ENCODE measurements around the gene SLC35F3.

The SLC35F3 gene

DNA sequence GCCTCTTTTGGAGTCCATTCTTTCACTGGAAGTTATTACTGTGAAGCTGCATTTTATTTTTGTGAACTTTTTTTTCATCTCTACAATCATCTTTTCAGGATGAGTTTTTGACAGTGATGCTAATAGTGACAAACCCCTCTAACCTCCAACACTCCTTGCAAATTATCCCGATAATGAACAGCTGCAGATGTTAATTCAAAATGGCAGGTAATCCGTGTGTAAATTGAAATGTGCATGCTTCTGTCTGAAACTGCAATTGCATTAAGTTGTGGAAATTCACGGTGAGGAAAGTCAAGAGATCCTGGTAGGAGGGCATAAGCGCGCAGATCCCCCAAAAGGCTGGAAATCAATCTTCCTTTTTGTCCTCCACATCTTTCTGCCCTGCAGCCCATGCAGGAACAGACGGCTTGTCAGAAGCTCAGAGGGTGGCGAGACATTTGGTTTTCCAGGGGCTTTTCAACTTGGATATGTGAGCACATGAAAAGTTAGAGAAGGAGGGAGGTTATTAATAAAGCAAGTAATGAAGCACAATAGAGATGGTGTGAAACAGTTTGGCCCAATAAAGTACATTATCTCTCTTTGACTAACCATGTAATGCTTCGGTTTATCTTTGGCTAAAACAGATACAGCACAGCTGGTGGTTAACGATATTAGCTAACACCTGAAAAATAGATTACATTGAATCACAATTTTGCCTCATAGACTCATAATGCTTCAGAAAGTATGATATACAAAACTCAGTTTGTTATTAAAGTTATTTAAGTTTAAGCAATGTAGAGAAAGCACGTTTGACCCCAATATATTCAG is 325.3 kb downstream of the SLC35F3 start:
- Histone ChIP-seq H3K4me2 (ENCODE audit: insufficient read depth, low read length, poor library complexity, severe bottlenecking) (no peak overlapping the region), H4K8ac (ENCODE audit: low read depth, low read length) (no peak overlapping the region), H2BK15ac (ENCODE audit: low read length) (no peak overlapping the region), H3K9me3 (replicated peaks in 1 of 2; ENCODE audit: control insufficient read depth in 2 of 2, insufficient read depth in 1 of 2, low read depth in 1 of 2, low read length in 2 of 2) (no peaks in the 10 kb centered on the region), H2BK120ac (ENCODE audit: low read depth, low read length) (no peak overlapping the region), H3K36me3 (replicated peaks in 1 of 2; ENCODE audit: control insufficient read depth in 2 of 2, insufficient read depth in 2 of 2, low read length in 2 of 2) (no peaks in the 10 kb centered on the region), H2AFZ (ENCODE audit: low read length) (no peak overlapping the region), H2BK5ac (ENCODE audit: low read length) (no peak overlapping the region), H3K27me3 (ENCODE audit: control insufficient read depth in 3 of 3, insufficient read depth in 3 of 3, low read depth in 1 of 3, low read length in 3 of 3) (peaks cover 0 to 40% (median 0%) of the 10 kb centered on the region in 3 experiments), H2BK12ac (ENCODE audit: low read length) (no peak overlapping the region), H3K79me1 (ENCODE audit: low read depth, low read length) (no peaks in the 10 kb centered on the region), H4K91ac (ENCODE audit: low read depth, low read length, poor library complexity) (no peak overlapping the region), H2AK5ac (ENCODE audit: low read depth, low read length) (no peak overlapping the region), H3K18ac (ENCODE audit: low read length) (no peak overlapping the region), H3K9ac (ENCODE audit: low read depth, low read length, poor library complexity) (no peak overlapping the region), H3K23ac (ENCODE audit: low read depth, low read length, poor library complexity) (no peak overlapping the region), H3K14ac (ENCODE audit: low read length) (no peak overlapping the region), H3K4ac (ENCODE audit: low read length) (no peak overlapping the region), H3K27ac (replicated peaks; ENCODE audit: low read length) (no peak overlapping the region), H3K4me1 (ENCODE audit: control insufficient read depth in 2 of 2, insufficient read depth in 1 of 2, low read depth in 1 of 2, low read length in 2 of 2) (peaks cover 3 to 10% of the 10 kb centered on the region in 2 donors), H3K4me3 (ENCODE audit: low read length in 2 of 2) (no peak overlapping the region)
- no peak for DNase-seq (ENCODE audit: low spot score)
- no CpG with 5 or more reads among the region's 10 CpGs for WGBS, 2 donors (ENCODE audit: extremely low coverage in 2 of 2, insufficient read length in 2 of 2, insufficient replicate concordance in 1 of 2)

DNA sequence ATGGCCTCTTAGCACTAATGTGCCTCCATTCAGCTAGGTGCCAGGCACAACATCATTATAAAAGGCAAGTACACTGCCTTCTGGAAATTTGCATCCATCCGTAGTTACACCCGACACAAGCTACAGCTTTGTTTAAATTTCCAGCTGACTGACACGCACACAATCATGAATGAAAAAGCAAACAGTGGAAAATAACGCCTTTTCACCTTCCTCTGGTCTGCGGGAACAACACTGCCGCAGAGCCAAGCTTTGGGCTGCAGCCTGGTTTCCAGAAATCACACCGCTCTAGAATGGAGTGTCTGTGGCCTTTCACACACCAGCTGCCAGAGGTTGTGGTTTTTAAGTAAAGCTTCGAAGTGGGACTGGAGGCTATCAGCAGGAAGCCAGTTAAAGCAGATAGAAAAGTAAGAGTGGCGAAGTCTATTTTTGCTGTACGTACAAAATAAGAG is 326.0 kb downstream of the SLC35F3 start:
- Histone ChIP-seq H3K9ac (ENCODE audit: low read depth, low read length, poor library complexity) (no peak overlapping the region), H3K18ac (ENCODE audit: low read length) (no peak overlapping the region), H3K79me1 (ENCODE audit: low read depth, low read length) (no peaks in the 10 kb centered on the region), H2BK120ac (ENCODE audit: low read depth, low read length) (no peak overlapping the region), H2BK5ac (ENCODE audit: low read length) (no peak overlapping the region), H3K14ac (ENCODE audit: low read length) (no peak overlapping the region), H3K4me2 (ENCODE audit: insufficient read depth, low read length, poor library complexity, severe bottlenecking) (no peak overlapping the region), H3K4ac (ENCODE audit: low read length) (no peak overlapping the region), H4K8ac (ENCODE audit: low read depth, low read length) (no peak overlapping the region), H3K4me1 (ENCODE audit: control insufficient read depth in 2 of 2, insufficient read depth in 1 of 2, low read depth in 1 of 2, low read length in 2 of 2) (peaks cover 3 to 10% of the 10 kb centered on the region in 2 donors), H2AK5ac (ENCODE audit: low read depth, low read length) (no peak overlapping the region), H2AFZ (ENCODE audit: low read length) (no peak overlapping the region), H4K91ac (ENCODE audit: low read depth, low read length, poor library complexity) (no peak overlapping the region), H3K9me3 (replicated peaks in 1 of 2; ENCODE audit: control insufficient read depth in 2 of 2, insufficient read depth in 1 of 2, low read depth in 1 of 2, low read length in 2 of 2) (no peaks in the 10 kb centered on the region), H2BK15ac (ENCODE audit: low read length) (no peak overlapping the region), H3K27ac (replicated peaks; ENCODE audit: low read length) (no peak overlapping the region), H3K36me3 (replicated peaks in 1 of 2; ENCODE audit: control insufficient read depth in 2 of 2, insufficient read depth in 2 of 2, low read length in 2 of 2) (no peaks in the 10 kb centered on the region), H3K27me3 (ENCODE audit: control insufficient read depth in 3 of 3, insufficient read depth in 3 of 3, low read depth in 1 of 3, low read length in 3 of 3) (peaks cover 0 to 41% (median 0%) of the 10 kb centered on the region in 3 experiments), H3K23ac (ENCODE audit: low read depth, low read length, poor library complexity) (no peak overlapping the region), H2BK12ac (ENCODE audit: low read length) (no peak overlapping the region), H3K4me3 (ENCODE audit: low read length in 2 of 2) (no peak overlapping the region)
- no CpG with 5 or more reads among the region's 10 CpGs for WGBS, 2 donors (ENCODE audit: extremely low coverage in 2 of 2, insufficient read length in 2 of 2, insufficient replicate concordance in 1 of 2)
- DNase-seq (ENCODE audit: low spot score), result no peak

DNA sequence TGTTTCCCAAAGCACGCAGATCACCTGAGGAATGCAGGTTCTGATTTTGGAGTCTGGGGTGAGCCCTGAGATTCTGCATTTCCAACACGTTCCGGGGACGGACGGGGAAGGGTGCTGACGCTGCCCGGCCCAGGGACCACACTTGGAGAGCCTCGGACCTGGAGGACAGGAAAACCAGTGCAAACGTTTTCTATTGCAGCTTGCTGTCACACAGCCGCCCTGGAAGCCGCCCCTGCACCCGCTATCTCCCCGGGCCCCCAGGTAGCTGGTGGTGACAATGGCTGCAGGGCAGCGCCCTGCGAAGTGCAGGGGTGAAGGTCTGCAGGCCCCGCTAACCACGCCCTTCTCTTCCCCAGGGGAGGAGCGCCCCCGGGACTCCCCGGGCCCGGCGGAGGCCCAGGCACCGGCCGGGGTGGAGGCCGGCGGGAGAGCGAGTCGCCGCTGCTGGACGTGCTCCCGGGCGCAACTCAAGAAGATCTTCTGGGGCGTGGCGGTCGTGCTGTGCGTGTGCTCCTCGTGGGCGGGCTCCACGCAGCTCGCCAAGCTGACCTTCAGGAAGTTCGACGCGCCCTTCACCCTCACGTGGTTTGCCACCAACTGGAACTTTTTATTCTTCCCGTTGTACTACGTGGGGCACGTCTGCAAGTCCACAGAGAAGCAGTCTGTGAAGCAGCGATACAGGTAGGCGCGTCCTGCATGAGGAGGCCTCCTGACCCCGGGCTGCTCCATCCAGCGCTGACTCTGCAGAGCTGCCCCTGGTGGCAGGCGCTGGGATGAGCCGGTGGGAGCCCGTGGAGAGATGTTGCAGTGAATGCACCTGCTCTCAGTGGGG is 326.8 kb downstream of the SLC35F3 start:
- H2BK12ac ChIP-seq (ENCODE audit: low read length), result peak overlapping the region; percentile 80
- H3K4ac ChIP-seq (ENCODE audit: low read length), result no peak overlapping the region
- H3K36me3 ChIP-seq (replicated peaks in 1 of 2; ENCODE audit: control insufficient read depth in 2 of 2, insufficient read depth in 2 of 2, low read length in 2 of 2), result no peaks in the 10 kb centered on the region
- no peak overlapping the region for H2BK120ac ChIP-seq (ENCODE audit: low read depth, low read length)
- H2BK15ac ChIP-seq (ENCODE audit: low read length), result no peak overlapping the region
- H3K4me1 ChIP-seq (ENCODE audit: control insufficient read depth in 2 of 2, insufficient read depth in 1 of 2, low read depth in 1 of 2, low read length in 2 of 2), result peaks cover 3 to 10% of the 10 kb centered on the region in 2 donors
- H3K18ac ChIP-seq (ENCODE audit: low read length), result peak overlapping the region; percentile 24
- H3K27ac ChIP-seq (replicated peaks; ENCODE audit: low read length), result no peak overlapping the region
- peak overlapping the region; percentile 47 for H2BK5ac ChIP-seq (ENCODE audit: low read length)
- H4K91ac ChIP-seq (ENCODE audit: low read depth, low read length, poor library complexity), result no peak overlapping the region
- peak overlapping the region; percentile 17 for H3K9ac ChIP-seq (ENCODE audit: low read depth, low read length, poor library complexity)
- H2AFZ ChIP-seq (ENCODE audit: low read length), result no peak overlapping the region
- H3K79me1 ChIP-seq (ENCODE audit: low read depth, low read length), result no peaks in the 10 kb centered on the region
- no CpG with 5 or more reads among the region's 55 CpGs for WGBS, 2 donors (ENCODE audit: extremely low coverage in 2 of 2, insufficient read length in 2 of 2, insufficient replicate concordance in 1 of 2)
- H3K4me2 ChIP-seq (ENCODE audit: insufficient read depth, low read length, poor library complexity, severe bottlenecking), result no peak overlapping the region
- no peak overlapping the region for H4K8ac ChIP-seq (ENCODE audit: low read depth, low read length)
- no peak for DNase-seq (ENCODE audit: low spot score)
- peak overlapping the region; percentile 25 for H3K23ac ChIP-seq (ENCODE audit: low read depth, low read length, poor library complexity)
- peaks cover 0 to 46% (median 0%) of the 10 kb centered on the region in 3 experiments for H3K27me3 ChIP-seq (ENCODE audit: control insufficient read depth in 3 of 3, insufficient read depth in 3 of 3, low read depth in 1 of 3, low read length in 3 of 3)
- no peak overlapping the region for H3K4me3 ChIP-seq (ENCODE audit: low read length in 2 of 2)
- H2AK5ac ChIP-seq (ENCODE audit: low read depth, low read length), result peak overlapping the region; percentile 45
- H3K9me3 ChIP-seq (replicated peaks in 1 of 2; ENCODE audit: control insufficient read depth in 2 of 2, insufficient read depth in 1 of 2, low read depth in 1 of 2, low read length in 2 of 2), result no peaks in the 10 kb centered on the region
- H3K14ac ChIP-seq (ENCODE audit: low read length), result peak overlapping the region; percentile 10

DNA sequence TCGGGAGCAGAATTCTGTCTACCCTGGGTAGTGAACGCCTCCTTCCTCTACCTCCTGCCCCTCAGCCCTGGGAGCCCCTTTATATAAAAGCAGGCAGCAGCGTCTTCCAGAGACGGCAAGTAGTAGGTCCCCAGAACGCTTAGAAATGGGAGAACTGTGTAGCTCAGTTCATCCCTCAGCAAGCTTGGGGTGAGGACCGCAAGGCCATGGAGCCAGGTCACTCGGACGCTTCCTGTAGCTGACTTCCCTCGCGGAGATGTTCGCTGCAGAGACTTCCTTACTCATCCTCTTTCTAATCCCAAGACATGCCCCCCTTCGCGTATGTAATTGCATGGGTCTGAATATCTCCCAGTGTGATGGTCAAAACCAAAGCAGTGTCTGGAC is 327.4 kb downstream of the SLC35F3 start:
- peaks cover 0 to 49% (median 0%) of the 10 kb centered on the region in 3 experiments for H3K27me3 ChIP-seq (ENCODE audit: control insufficient read depth in 3 of 3, insufficient read depth in 3 of 3, low read depth in 1 of 3, low read length in 3 of 3)
- no peak overlapping the region for H2AFZ ChIP-seq (ENCODE audit: low read length)
- H2BK15ac ChIP-seq (ENCODE audit: low read length), result no peak overlapping the region
- no peak overlapping the region for H2BK12ac ChIP-seq (ENCODE audit: low read length)
- no peak for DNase-seq (ENCODE audit: low spot score)
- WGBS, 2 donors (ENCODE audit: extremely low coverage in 2 of 2, insufficient read length in 2 of 2, insufficient replicate concordance in 1 of 2), result no CpG with 5 or more reads among the region's 13 CpGs
- H2BK5ac ChIP-seq (ENCODE audit: low read length), result no peak overlapping the region
- no peak overlapping the region for H3K18ac ChIP-seq (ENCODE audit: low read length)
- H2BK120ac ChIP-seq (ENCODE audit: low read depth, low read length), result no peak overlapping the region
- H3K4me1 ChIP-seq (ENCODE audit: control insufficient read depth in 2 of 2, insufficient read depth in 1 of 2, low read depth in 1 of 2, low read length in 2 of 2), result peaks cover 0 to 10% of the 10 kb centered on the region in 2 donors
- H4K91ac ChIP-seq (ENCODE audit: low read depth, low read length, poor library complexity), result no peak overlapping the region
- H3K79me1 ChIP-seq (ENCODE audit: low read depth, low read length), result no peaks in the 10 kb centered on the region
- H3K27ac ChIP-seq (replicated peaks; ENCODE audit: low read length), result no peak overlapping the region
- peak overlapping the region; percentile 24 for H2AK5ac ChIP-seq (ENCODE audit: low read depth, low read length)
- H3K4ac ChIP-seq (ENCODE audit: low read length), result no peak overlapping the region
- no peaks in the 10 kb centered on the region for H3K9me3 ChIP-seq (replicated peaks in 1 of 2; ENCODE audit: control insufficient read depth in 2 of 2, insufficient read depth in 1 of 2, low read depth in 1 of 2, low read length in 2 of 2)
- peak overlapping the region; percentile 25 for H3K23ac ChIP-seq (ENCODE audit: low read depth, low read length, poor library complexity)
- no peak overlapping the region for H3K9ac ChIP-seq (ENCODE audit: low read depth, low read length, poor library complexity)
- no peak overlapping the region for H3K4me2 ChIP-seq (ENCODE audit: insufficient read depth, low read length, poor library complexity, severe bottlenecking)
- no peak overlapping the region for H3K14ac ChIP-seq (ENCODE audit: low read length)
- no peaks in the 10 kb centered on the region for H3K36me3 ChIP-seq (replicated peaks in 1 of 2; ENCODE audit: control insufficient read depth in 2 of 2, insufficient read depth in 2 of 2, low read length in 2 of 2)
- H3K4me3 ChIP-seq (ENCODE audit: low read length in 2 of 2), result no peak overlapping the region
- H4K8ac ChIP-seq (ENCODE audit: low read depth, low read length), result no peak overlapping the region

Data from neuronal stem cell (in vitro differentiated cells).